IgD-negative memory B cell (primary cell): ENCODE results near the gene PDXP. TPM values are rescaled to one million over a fixed set of nuclear protein-coding genes. Genes with fewer than 3 reads are reported as not detected.
"Not testable (repeated sequence)": the region's sequence is repeated elsewhere in the genome, so short reads cannot be mapped to it uniquely, and the experiment has no call there.

Experiments used
- H3K27ac Mint-ChIP-seq, 3 donors: one replicate each; pipeline ENCODE4 v1.8.0; 2020 to 2022; ENCODE audit warnings: mild to moderate bottlenecking in 3 of 3, mixed read lengths in 3 of 3, moderate library complexity in 1 of 3
- H3K27me3 Mint-ChIP-seq: one replicate; pipeline ENCODE4 v1.8.0; 2021; ENCODE audit warnings: mixed read lengths
- H3K36me3 Mint-ChIP-seq: one replicate; pipeline ENCODE4 v1.8.0; 2020; ENCODE audit warnings: mild to moderate bottlenecking, mixed read lengths
- H3K4me1 Mint-ChIP-seq, 3 donors: one replicate each; pipeline ENCODE4 v1.8.0; 2020 to 2022; ENCODE audit warnings: mixed read lengths in 3 of 3, mild to moderate bottlenecking in 1 of 3
- H3K4me3 Mint-ChIP-seq, 4 donors: one replicate each; pipeline ENCODE4 v1.8.0; 2020 to 2022; ENCODE audit warnings: mild to moderate bottlenecking in 4 of 4, mixed read lengths in 4 of 4, moderate library complexity in 3 of 4
- H3K9me3 Mint-ChIP-seq, 3 donors: one replicate each; pipeline ENCODE4 v1.8.0; 2020 to 2021; ENCODE audit warnings: mixed read lengths in 3 of 3, mild to moderate bottlenecking in 1 of 3
- polyA plus RNA-seq: library from polyadenylated mRNA; unstranded; fragments of 300-500 nt; fragmentation: Illumina TruSeq; gene quantifications from one replicate; pipeline ENCODE4 v1.2.3, GENCODE V29; 2021

The PDXP gene
- polyA plus RNA-seq, 1 donor from 2014 or later = 2.4 TPM

DNA sequence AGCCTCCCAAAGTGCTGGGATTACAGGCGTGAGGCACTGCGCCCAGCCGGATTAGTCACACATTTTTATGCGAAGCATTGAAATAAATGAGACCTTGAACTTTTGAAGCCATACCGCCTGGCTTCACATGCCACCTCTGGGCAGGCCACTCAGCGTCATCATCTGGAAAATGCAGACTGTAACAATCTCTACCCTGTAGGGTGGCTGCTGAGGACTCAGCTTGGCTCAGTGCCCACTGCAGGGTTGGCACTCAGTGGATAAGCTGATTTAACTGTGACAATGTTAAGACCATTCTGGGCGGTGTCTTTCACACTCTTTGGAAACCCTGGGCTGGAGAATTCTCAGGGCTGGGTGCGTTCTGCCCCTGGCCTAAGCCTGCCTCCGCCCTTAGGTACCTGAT lies 10.6 kb upstream of the PDXP start:
- Mint-ChIP-seq H3K27me3 (no peaks in the 10 kb centered on the region), H3K9me3 (no peaks in the 10 kb centered on the region), H3K27ac (no peak overlapping the region), H3K36me3 (no peaks in the 10 kb centered on the region), H3K4me1 (peaks cover 4 to 7% (median 6%) of the 10 kb centered on the region in 3 donors), H3K4me3 (peak overlapping the region in 1 of 4 donors; percentile 28)

DNA sequence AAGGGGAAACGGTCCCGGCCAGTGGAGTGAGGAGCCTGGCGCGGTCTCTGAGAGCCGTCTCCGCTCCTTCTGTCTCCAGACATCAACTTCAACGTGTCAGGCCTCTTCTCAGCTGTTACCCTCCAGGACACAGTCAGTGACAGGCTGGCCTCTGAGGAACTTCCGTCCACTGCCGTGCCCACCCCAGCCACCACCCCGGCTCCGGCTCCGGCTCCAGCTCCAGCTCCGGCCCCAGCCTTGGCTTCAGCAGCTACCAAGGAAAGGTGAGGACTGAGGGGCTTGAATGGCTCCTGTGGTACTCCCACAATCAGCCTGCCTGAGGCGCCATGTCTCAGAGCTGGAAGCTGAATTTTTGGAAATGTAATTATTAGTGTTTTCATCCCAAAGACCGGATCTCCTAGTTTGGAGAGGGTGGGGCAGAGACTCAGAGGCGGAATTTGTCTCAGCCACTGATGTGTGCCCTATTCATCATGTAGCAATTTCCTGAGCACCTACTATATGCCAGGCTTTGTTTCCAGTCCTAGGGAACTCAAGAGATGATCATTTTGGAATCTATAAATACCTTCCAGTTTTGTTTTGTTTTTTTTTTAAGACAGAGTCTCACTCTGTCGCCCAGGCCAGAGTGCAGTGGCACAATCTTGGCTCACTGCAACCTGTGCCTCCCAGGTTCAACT lies 7.9 kb upstream of the PDXP start:
- H3K4me3 Mint-ChIP-seq = no peak overlapping the region
- no peaks in the 10 kb centered on the region for H3K27me3 Mint-ChIP-seq
- H3K9me3 Mint-ChIP-seq = no peaks in the 10 kb centered on the region
- no peaks in the 10 kb centered on the region for H3K4me1 Mint-ChIP-seq
- no peak overlapping the region for H3K27ac Mint-ChIP-seq
- H3K36me3 Mint-ChIP-seq = no peaks in the 10 kb centered on the region

DNA sequence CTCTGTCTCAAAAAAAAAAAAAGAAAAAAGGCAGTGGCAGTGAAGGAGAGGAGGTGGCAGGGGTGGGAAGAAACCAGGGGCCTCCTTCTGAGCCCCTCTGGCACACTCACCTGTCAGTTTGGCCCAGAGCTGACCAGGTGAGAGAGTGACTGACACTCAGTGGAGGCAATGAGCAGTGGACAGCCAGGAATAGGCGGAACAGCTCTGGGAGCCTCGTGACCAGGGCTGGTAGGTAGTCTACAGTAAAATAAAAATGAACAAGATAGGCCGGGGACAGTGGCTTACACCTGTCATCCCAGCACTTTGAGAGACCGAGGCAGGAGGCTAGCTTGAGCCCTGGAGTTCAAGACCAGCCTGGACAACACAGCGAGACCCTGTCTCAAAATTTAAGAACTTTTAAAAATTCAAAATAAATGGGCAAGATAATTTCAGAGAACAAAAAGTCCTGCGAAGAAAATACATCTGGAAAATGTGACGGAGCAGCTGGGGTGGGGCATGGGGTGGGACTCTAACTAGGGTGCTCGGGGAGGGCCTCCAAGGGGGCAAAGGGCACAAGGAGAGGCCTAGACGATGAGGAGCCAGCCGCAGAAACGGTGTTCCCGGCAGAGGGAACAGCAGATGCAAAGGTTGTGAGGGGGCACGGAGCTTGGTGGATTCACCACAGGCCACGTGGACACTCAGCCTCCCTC lies 3.8 kb upstream of the PDXP start:
- Mint-ChIP-seq H3K36me3 (no peaks in the 10 kb centered on the region), H3K4me1 (peaks cover 11 to 12% (median 11%) of the 10 kb centered on the region in 3 donors), H3K27ac (no peak overlapping the region)

DNA sequence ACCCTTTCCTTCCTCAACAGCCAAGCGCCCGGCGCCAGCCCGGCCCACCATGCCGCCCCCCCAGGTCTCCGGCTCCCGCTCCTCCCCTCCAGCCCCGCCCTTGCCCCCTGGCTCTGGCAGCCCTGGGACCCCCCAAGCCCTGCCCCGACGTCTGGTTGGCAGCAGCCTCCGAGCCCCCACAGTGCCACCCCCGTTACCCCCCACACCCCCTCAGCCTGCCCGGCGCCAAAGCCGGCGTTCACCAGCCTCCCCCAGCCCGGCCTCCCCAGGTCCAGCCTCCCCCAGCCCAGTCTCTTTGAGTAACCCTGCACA lies 3.3 kb upstream of the PDXP start:
- Mint-ChIP-seq H3K4me1 (peaks cover 16 to 17% (median 16%) of the 10 kb centered on the region in 3 donors), H3K4me3 (no peak overlapping the region), H3K36me3 (no peaks in the 10 kb centered on the region), H3K9me3 (no peaks in the 10 kb centered on the region), H3K27me3 (no peaks in the 10 kb centered on the region), H3K27ac (no peak overlapping the region)

More for the DNA sequence above, 3.8 kb upstream of the PDXP start:
- no peaks in the 10 kb centered on the region for H3K27me3 Mint-ChIP-seq
- H3K4me3 Mint-ChIP-seq = no peak overlapping the region
- no peaks in the 10 kb centered on the region for H3K9me3 Mint-ChIP-seq

DNA sequence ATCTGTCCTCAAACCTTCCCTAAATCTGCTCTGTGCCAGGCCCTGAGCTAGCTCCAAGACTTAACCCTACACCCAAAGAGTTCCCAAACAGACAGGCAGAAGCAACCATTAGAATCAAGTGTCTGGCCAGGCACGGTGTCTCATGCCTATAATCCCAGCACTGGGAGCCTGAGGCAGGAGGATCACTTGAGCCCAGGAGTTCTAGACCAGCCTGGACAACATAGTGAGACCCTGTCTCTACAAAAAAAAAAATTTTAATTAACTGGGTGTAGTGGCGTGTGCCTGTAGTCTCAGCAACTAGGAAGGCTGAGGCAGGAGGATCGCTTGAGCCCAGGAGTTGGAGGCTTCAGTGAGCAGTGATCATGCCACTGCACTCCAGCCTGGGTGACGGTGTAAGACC lies 1.9 kb upstream of the PDXP start:
- H3K27ac Mint-ChIP-seq = peak overlapping the region; percentile 54 to 88 (median 81)
- H3K4me1 Mint-ChIP-seq = peaks cover 25 to 30% (median 28%) of the 10 kb centered on the region in 3 donors
- H3K9me3 Mint-ChIP-seq, H3K27me3 Mint-ChIP-seq, H3K36me3 Mint-ChIP-seq, H3K4me3 Mint-ChIP-seq: not testable (repeated sequence)

DNA sequence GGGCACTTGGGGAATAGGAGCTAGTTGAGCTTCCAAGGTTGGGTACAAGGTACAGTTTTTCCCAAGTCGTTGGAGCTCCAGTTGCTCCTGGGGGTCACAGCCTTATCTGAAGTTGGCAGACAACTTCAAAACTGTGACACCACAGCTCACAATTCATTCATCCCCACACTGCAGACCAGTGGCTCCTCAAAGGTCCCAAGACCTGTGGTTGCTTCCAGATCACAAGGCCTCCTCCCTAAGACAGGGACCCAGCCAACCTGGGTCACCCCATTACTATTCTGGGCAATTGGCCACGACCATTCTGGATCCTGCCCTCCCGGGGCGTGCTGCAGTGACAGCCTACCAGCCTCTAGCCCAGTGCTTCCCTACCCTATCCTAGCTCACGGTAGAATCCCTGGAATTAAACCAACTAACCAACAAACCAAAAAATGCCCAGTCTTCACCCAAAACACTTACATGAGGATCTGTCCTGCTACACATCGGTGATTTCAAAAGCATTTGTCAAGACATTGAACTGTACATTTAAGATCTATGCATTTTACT lies 862 bp upstream of the PDXP start:
- peak overlapping the region; percentile 87 to 93 (median 90) for H3K27ac Mint-ChIP-seq
- H3K9me3 Mint-ChIP-seq = no peaks in the 10 kb centered on the region
- peaks cover 30 to 37% (median 37%) of the 10 kb centered on the region in 3 donors for H3K4me1 Mint-ChIP-seq
- H3K27me3 Mint-ChIP-seq = no peaks in the 10 kb centered on the region
- peaks cover 2% of the 10 kb centered on the region for H3K36me3 Mint-ChIP-seq
- peak overlapping the region; percentile 88 to 96 (median 92) for H3K4me3 Mint-ChIP-seq

DNA sequence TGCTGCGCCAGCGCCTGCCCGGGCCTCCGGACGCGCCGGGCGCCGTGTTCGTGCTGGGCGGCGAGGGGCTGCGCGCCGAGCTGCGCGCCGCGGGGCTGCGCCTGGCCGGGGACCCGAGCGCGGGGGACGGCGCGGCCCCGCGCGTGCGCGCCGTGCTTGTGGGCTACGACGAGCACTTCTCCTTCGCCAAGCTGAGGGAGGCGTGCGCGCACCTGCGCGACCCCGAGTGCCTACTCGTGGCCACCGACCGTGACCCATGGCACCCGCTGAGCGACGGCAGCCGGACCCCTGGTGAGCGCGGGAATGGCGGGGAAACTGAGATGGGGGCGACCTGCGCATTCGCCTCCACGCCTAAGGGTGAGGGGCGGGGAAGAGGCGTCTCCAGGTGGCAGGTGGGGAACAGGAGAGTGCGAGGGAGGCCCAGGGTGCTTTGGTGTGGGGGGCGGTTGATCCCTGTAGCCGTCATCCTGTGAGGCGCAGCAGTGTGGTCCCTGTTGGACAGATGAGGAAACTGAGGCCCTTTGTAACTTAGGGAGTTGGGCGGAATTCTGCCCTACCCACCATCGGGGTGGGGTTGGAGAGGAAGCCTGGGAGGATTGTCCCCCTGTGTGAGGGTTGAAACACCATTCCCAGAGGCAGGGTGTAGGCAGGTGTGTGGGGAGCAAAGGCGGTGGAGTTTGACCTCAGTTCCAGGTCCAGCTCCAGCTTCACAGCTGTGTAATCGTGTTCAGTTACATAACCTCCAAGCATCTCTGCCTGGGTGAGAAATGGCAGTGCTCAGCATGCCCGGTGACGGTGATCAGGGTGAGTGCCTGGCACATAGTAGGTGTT lies 758 bp downstream of the PDXP start:
- Mint-ChIP-seq H3K4me3 (peak overlapping the region; percentile 84 to 95 (median 94)), H3K4me1 (peaks cover 30 to 42% (median 41%) of the 10 kb centered on the region in 3 donors), H3K36me3 (peaks cover 2% of the 10 kb centered on the region)

DNA sequence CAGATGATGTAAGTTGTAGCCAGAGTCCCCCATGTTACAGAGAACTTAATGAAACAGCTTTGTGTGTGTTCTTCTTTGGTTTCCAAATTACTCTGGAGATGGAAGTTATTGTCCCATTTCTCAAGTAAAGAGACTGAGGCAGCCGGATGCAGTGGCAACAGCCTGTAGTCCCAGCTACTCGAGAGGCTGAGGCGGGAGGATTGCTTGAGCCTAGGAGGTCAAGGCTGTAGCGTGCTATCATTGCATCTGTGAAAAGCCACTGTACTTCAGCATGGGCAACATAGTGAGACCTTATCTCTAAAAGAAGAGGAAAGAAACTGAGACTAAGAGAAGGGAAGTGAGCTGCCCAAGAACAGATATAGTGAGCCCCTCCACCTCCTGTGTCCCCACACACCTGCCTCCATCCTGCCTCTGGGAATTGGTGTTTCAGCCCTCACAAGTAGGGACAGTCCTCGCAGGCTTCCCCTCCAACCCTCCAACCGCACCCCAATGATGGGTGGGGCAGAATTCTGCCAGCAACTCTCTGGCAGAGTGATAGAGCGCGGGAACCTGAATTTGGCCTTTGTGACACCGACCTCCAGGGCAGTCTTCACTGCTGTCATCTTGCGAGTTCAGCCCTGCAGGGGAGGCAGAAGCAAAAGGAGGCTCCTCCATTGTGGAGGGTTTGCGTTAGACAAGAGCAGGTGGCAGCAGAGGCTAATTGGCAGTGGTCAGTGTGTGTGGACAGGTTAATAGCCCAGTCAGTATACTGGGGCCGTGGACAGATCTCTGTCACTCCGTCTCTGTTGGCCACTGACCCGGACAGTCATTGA lies 1.6 kb downstream of the PDXP start:
- H3K4me3 Mint-ChIP-seq = peak overlapping the region; percentile 84 to 95 (median 94)
- peak overlapping the region; percentile 91 to 93 (median 92) for H3K27ac Mint-ChIP-seq
- no peaks in the 10 kb centered on the region for H3K9me3 Mint-ChIP-seq
- peaks cover 2% of the 10 kb centered on the region for H3K36me3 Mint-ChIP-seq
- H3K27me3 Mint-ChIP-seq = no peaks in the 10 kb centered on the region
- peaks cover 30 to 42% (median 42%) of the 10 kb centered on the region in 3 donors for H3K4me1 Mint-ChIP-seq

More for the DNA sequence above, 758 bp downstream of the PDXP start:
- no peaks in the 10 kb centered on the region for H3K9me3 Mint-ChIP-seq
- H3K27me3 Mint-ChIP-seq = no peaks in the 10 kb centered on the region
- H3K27ac Mint-ChIP-seq = peak overlapping the region; percentile 91 to 93 (median 92)

DNA sequence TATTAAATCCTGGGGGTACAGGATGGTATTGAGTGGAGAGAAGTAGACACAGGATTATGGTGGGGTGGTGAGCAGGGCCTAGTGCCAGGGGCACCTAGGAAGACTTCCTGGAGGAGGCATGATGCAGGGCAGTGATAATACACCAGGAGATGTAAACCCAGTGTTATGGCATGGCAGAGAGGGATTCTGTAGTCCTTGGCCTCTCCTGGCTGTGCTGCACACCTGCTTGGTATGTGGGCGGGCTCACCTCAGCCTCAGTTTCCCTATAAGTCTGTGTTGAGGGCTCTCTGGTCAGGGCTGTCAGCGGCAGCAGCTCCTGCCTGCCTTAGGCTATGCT lies 2.2 kb downstream of the PDXP start:
- Mint-ChIP-seq H3K36me3 (peaks cover 2% of the 10 kb centered on the region), H3K4me1 (peaks cover 30 to 42% (median 42%) of the 10 kb centered on the region in 3 donors), H3K27ac (peak overlapping the region; percentile 91 to 93 (median 92)), H3K27me3 (no peaks in the 10 kb centered on the region), H3K4me3 (peak overlapping the region; percentile 38 to 95 (median 90)), H3K9me3 (no peaks in the 10 kb centered on the region)

DNA sequence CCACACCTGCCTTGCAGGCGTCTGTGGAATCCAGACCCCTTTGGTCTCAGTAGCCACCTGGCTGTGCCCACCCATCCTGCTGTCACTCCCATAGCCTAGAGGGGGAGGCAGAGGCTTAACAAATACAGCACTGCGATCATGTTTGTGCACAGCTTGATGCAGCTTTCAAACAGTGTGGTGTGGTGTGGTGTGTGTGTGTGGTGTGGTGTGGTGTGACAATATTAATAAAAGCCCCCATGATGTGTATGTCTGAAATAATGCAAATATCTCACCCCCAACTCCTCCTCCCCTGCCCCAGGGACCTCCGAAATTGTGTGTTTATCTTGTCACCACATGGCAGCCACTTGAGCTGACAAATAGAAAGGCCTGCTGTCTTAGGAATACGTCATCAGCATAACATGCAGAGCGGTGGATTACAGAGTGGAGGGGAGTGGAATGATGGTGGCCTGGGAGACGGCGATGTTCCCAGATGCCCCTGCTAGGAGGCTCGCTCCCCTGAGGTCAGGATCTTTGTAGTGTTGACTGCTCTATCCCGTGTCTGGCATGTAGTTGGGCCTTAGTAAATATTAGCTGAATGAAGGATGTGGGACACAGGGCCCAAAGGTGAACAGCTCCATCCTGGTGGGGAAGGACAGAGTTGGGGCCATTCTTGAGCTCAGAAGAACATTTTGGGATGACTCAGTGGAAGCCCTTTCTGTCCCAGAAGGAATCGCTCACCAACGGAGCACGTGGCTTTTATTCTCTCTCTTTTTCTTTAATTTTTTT lies 2.8 kb downstream of the PDXP start:
- H3K9me3 Mint-ChIP-seq = no peaks in the 10 kb centered on the region
- H3K27ac Mint-ChIP-seq = peak overlapping the region; percentile 91 to 94 (median 93)
- H3K4me1 Mint-ChIP-seq = peaks cover 30 to 42% (median 42%) of the 10 kb centered on the region in 3 donors
- H3K36me3 Mint-ChIP-seq = peaks cover 2% of the 10 kb centered on the region
- peak overlapping the region in 3 of 4 donors; percentile 77 to 95 (median 87) for H3K4me3 Mint-ChIP-seq
- H3K27me3 Mint-ChIP-seq = no peaks in the 10 kb centered on the region

DNA sequence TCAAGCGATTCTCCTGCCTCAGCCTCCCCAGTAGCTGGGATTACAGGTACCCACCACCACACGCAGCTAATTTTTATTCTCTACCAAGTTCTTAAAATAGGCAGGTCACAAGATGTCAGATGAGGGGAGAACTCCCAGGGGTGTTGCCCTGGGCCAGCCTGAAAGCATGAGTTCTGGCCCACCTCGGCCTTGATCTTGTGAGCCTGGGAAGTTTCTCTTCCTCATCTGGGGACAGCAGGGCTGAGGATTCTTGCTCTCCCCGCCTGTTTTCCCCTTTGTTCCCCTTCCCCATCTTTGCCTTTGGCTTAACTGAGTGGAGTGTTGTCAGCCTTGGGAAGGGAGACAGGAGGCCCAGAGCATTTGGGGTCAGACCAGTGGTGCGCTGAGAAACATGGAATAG lies 3.5 kb downstream of the PDXP start:
- Mint-ChIP-seq H3K4me3 (peak overlapping the region; percentile 3 to 95 (median 72)), H3K9me3 (no peaks in the 10 kb centered on the region), H3K27ac (peak overlapping the region; percentile 86 to 95 (median 88)), H3K4me1 (peaks cover 30 to 44% (median 42%) of the 10 kb centered on the region in 3 donors), H3K36me3 (peaks cover 2% of the 10 kb centered on the region), H3K27me3 (no peaks in the 10 kb centered on the region)

DNA sequence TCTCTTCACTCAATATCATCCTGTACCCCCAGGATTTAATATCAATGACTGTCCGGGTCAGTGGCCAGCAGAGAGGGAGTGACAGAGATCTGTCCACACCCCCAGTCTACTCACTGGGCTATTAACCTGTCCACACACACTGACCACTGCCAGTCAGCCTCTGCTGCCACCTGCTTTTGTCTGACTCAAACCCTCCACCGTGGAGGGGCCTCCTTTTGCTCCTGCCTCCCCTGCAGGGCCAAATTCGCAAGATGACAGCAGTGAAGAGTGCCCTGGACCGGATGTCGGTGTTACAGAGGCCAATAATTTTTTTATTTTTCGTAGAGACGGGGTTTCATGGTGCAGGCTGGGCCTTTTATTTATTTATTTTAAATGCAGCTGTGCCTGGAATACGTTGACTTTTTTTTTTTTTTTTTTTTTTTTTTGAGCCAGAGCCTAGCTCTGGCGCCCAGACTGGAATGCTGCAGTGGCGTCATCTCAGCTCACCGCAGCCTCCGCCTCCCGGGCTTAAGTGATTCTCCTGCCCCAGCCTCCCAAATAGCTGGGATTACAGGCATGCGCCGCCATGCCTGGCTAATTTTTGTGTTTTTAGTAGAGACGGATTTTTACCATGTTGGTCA lies 5.1 kb downstream of the PDXP start:
- Mint-ChIP-seq H3K36me3 (peaks cover 2% of the 10 kb centered on the region), H3K4me1 (peaks cover 21 to 38% (median 37%) of the 10 kb centered on the region in 3 donors)

More for the DNA sequence above, 5.1 kb downstream of the PDXP start:
- Mint-ChIP-seq H3K4me3 (peak overlapping the region in 2 of 4 donors; percentile 7 to 38), H3K27me3 (no peaks in the 10 kb centered on the region), H3K9me3 (no peaks in the 10 kb centered on the region), H3K27ac (peak overlapping the region in 1 of 3 donors; percentile 88)
